NCI-H2227 (cell line): Measurements from ENCODE around the gene HLA-A.
"Not testable (repeated sequence)": the region's sequence is repeated elsewhere in the genome, so short reads cannot be mapped to it uniquely, and the experiment has no call there.

Source experiments
- DNase-seq: peaks from one replicate; lab custom pipeline; 2025; ENCODE audit not compliant: unreplicated experiment; lab: John Stamatoyannopoulos, UW

HLA-A gene

DNA sequence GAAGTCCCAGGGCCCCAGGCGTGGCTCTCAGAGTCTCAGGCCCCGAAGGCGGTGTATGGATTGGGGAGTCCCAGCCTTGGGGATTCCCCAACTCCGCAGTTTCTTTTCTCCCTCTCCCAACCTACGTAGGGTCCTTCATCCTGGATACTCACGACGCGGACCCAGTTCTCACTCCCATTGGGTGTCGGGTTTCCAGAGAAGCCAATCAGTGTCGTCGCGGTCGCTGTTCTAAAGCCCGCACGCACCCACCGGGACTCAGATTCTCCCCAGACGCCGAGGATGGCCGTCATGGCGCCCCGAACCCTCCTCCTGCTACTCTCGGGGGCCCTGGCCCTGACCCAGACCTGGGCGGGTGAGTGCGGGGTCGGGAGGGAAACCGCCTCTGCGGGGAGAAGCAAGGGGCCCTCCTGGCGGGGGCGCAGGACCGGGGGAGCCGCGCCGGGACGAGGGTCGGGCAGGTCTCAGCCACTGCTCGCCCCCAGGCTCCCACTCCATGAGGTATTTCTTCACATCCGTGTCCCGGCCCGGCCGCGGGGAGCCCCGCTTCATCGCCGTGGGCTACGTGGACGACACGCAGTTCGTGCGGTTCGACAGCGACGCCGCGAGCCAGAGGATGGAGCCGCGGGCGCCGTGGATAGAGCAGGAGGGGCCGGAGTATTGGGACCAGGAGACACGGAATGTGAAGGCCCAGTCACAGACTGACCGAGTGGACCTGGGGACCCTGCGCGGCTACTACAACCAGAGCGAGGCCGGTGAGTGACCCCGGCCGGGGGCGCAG is at the start of gene HLA-A:
Gene HLA-A (plus strand): TSS at position 258 of the 778 bp plus-strand sequence. CDS start 22 bp downstream, at position 280.
- peak; percentile 93 for DNase-seq

GRCh38 chr6:29892696-29893095 is 49.6 kb upstream of the HLA-A start:
- no peak for DNase-seq

GRCh38 chr6:29899281-29899680 is 43.1 kb upstream of the HLA-A start:
- DNase-seq: no peak

- DNase-seq: no peak
These were observed 37.0 kb upstream of the HLA-A start for GRCh38 chr6:29905286-29905685.

DNA sequence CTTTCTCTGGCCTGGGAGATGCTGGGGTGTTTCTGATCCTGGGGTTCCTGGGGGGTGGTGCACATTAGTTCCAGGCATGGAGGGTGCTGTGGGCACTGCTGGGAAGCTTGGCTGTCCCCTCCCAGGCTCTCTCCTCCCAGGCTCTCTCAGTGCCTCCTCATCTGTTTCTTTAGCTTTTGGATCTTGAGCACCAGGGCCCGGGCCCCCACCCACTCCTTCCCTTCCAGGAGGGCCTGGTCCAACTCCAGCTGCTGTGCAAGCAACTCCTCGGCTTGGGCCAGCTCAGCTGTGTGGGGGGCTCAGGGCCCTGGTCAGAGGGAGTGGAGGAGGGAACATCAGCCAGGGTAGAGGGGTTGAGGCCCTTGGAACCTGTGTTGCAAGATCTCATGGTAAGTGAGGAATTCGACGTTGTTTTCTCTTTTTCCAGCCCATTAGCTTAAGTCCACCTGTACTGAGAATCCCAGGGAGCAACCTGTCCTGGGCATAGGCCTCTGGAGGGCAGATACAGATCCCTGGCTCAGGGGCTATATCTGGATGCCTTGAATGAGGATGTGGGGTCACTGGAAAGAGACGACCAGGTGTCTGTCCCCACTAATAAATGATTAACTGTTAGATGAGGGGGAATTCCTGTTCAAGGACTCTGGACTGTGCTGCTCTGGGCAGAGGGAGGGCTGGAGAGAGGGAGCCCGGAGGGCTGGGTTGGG is 34.5 kb upstream of the HLA-A start:
- no peak for DNase-seq

GRCh38 chr6:29908341-29908662 is 34.0 kb upstream of the HLA-A start:
- no peak for DNase-seq

DNA sequence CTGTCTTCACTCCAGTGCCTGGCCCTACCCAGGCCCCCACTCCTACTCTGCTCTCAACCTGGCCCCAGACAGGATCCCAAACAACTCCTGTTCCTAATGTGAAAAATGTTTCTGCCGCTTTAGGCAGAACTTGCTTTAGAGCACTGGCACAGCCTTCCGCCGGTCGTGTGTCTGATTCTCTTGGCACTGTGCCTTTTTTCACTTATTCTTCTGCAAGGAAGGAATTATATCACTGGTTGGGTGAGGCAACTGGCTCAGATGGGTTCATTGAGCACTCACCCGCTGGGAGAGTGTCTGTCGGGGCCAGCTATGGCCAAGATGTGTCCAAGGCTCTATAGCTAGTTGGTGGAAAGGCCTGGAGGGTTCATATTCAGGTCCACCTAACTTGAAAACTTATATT is 33.6 kb upstream of the HLA-A start:
- no peak for DNase-seq

DNA sequence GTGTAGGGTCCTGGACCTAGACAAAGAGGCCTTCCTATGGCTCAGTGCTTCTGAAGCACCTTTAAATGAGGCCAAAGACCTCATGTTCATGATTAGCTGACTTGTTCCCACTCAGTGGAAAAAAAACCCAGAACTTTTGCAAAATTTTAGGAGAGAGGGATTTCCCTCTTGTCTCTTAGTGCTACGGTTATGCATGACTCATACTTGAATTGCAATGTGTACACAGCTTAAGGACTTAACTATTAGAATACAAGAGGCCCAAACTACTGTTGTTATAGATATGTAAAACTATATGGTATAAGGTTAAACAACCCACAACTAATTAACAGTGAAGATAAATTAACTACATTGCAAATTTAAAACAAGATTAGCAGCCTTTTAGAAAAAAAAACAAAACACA is 32.3 kb upstream of the HLA-A start:
- DNase-seq: no peak

- no peak for DNase-seq
These were observed 29.5 kb upstream of the HLA-A start for GRCh38 chr6:29912840-29913239.

- no peak for DNase-seq
These were observed 25.6 kb upstream of the HLA-A start for GRCh38 chr6:29916741-29917140.

DNA sequence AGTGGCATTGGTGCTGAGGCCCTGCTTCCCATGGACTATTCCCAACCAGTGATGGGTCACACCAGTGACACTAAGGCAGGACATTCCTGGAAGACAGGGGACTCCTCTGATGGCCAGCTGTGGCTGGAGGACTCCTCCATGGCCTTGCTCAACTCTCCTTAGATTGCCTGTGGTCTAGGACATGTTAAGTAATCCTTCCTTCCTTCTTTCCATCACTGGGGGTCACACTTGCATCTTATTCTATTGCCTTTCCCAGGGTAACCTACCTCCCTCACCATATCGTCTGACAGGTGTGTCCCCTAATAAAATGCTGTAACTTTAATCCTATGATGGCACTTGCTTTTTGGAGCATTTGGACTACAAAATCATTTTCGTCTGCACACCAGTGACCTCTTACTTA is 24.5 kb upstream of the HLA-A start:
- no peak for DNase-seq

DNA sequence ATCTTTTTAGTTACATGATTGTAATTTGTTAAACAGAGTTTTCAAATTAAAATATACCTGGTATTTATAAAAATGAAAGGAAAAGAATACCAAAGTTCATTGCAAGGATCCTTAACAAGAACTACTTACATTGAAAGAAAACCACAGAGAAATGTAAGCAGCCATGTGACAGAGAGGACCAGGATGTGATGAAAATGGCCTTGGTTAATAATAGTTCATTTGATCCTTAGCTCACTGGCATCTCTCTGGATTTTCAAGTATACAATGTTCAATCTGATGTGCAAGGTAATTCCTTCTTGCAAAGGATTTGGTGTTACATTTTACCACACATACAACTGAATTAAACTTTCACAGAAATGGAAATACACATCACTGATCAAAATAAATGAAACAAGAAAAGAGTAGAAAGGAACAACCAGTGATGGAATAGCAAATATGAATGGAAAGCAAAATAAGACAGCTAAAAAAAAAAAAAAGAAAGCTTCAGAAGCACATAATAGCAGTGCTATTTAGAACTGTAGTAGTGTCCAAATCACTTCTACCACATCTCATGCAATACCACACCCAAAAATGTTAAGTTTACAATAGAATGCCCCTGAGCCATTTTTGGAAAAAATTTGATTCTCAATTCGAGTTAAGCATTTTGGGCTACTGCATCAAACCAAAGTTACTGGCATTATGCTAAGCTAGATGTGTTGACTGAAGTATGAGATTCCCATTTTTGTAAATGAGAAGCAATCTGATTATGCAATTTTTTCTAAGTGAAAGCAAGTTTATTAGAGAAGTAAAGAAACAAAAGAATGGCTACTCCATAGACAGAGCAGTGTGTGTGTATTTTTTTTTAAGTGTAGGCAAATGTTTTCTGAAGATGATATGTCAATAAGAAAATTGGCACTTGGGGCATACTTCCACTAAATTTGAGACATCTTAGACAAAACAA is 22.6 kb upstream of the HLA-A start:
- no peak for DNase-seq

DNA sequence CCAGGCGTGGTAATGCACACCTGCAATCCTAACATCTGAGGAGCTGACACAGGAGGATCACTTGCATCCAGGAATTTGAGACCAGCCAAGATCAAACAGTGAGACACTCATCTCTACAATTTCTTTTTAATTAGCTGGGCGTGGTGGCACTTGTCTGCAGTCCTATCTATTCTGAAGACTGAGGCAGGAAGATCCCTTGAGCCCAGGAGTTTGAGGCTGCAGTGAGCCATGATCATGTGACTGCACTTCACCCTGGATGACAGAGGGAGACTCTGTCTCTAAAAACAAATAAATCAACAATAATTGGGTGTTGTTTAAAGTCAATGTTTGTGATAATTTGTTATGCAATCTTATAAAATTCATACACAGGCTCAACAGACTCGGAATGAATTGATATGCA is 18.0 kb upstream of the HLA-A start:
- no peak for DNase-seq

DNA sequence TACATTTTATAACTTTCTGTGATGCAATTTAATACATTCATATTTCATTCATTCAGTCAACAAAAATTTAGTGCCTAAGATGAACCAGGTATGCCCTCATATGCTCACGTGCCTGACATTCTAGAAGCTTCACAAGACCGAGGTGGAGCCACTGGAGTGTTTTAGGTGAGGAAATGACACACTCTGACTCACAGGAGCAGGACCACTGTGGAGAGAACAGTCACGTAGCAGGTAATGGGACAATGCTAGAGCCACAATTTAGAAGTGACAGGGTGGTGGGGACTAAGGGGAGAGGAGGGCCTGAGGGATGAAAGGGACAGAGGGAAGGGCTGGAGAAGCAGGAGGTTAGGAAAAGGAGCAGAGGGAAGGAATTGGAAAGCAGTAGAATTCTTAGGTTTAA is 17.6 kb upstream of the HLA-A start:
- DNase-seq: no peak

DNA sequence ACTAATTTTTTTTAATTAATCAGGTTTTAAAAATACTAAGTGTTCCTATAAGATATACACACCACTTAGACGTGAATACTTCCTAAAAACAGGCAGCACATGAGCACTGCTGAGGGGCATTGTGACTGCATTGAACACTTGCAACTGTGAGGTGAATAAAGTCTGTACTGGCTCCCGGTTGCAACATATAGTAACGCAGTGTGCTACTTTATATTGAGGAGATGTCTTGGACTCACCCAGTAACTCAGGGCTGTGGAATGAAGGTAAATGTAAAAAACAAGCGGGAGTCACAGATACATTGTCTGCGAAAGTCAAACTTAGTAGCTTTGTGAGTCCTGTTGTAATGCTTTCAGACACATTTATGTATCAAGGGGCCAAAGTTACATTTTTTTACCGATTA is 17.0 kb upstream of the HLA-A start:
- no peak for DNase-seq

DNA sequence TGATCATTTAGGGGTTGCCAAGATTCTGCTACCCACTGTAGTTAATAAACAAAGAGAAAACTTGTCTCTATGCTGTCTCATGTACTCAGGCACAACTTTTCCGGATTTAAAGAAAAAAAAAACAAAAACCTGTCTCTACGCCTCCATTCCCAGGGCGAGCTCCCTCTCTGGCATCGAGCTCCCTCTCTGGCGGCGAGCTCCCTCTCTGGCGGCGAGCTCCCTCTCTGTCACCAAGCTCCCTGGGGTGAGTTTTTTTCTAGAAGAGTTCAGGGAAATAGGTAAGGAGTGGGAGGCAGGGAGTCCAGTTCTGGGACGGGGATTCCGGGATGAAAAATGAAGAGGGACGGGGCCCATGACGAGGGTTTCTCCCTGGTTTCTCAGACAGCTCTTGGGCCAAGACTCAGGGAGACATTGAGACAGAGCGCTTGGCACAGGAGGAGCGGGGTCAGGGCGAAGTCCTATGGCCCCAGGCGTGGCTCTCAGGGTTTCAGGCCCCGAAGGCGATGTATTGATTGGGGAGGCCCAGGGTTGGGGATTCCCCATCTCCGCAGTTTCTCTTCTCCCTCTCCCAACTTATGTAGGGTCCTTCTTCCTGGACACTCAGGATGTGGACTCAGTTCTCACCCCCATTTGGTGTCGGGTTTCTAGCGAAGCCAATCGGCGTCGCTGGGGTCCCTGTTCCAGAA is 16.5 kb upstream of the HLA-A start:
- no peak for DNase-seq

- DNase-seq: no peak
These were observed 15.7 kb upstream of the HLA-A start for GRCh38 chr6:29926413-29927274.

GRCh38 chr6:29927275-29927569 is 15.1 kb upstream of the HLA-A start:
- DNase-seq: no peak

- no peak for DNase-seq
These were observed 14.4 kb upstream of the HLA-A start for GRCh38 chr6:29927841-29928388.

GRCh38 chr6:29930047-29930446 is 12.3 kb upstream of the HLA-A start:
- not testable (repeated sequence) for DNase-seq
